ENCODE results near the gene B2M.
"Not testable (repeated sequence)": the region's sequence is repeated elsewhere in the genome, so short reads cannot be mapped to it uniquely, and the experiment has no call there.

Gene B2M

DNA sequence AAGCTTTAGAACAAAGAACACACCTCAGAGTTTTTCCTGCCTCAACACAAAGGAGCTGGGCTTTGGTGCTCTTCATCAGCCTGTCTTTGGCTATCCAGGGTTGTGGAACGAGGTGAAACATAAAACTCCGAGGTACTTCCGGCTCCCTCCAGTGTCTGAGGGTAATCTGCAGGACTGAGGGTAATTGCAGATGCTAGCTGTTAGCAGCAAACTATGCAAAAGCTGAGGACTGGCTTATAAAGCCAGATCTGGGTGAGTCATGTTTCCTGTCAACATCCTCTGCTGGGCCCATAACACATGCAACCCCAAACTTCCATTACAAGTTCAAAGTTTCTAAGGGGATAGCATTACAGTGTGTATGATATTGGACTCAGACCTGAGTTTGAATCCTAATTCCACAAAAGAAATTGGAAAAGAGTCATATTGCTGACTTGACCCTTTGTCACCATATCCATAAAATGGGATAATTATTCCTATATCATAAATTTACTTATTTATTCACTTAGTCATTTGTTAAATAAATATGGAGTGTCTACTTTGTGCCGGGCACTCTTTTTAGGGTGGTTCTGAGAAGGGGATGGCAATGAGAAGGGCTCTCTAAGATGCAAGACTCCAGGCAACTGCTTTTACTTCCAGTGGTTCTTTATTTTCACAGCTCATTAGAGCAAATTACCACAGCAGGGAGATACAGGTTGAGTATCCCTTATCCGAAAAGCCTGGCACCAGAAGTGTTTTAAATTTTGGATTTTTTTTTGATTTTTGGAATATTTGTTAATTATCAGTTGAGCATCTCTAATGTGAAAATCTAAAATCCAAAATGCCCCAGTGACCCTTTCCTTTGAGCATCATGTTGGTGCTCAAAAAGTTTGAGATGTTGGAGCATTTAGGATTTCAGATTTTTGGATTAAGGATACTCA lies 15.5 kb downstream of the B2M start:
- peak; percentile 71 for DNase-seq

DNA sequence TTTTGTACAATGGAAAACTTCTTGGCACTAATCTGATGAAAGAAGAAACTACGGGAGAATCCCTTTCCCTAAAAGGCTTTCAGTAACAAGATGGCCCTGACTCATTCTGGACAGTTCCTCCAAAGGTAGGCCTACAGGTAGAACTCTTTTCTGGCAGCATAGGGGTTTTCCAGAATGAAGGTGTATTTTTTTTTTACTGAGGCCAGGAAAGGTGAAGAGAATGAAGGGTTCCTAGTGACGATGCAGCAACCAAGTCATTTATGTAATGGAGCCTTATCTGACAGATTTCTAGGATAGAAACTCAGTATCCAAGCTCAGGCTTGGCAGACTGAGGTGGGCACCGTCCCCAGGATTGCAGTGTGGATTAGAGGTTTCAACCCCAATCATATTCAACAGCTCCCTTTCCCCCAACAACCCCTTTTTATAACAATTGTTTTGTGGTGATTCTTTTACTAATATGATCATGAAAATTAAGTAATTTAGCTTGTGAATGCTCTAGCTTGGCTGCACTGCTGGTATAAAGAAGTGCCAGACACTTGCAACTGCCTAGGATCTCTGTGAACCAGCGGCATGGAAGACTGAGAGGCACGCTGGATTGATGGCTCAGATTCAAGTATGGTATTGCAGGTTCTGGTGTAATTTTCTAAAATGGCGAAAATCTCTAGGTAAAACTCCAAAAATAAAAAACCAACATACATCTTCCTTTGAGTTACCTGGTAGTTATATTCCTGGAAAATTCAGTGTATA lies 16.3 kb downstream of the B2M start:
- DNase-seq = no peak

DNA sequence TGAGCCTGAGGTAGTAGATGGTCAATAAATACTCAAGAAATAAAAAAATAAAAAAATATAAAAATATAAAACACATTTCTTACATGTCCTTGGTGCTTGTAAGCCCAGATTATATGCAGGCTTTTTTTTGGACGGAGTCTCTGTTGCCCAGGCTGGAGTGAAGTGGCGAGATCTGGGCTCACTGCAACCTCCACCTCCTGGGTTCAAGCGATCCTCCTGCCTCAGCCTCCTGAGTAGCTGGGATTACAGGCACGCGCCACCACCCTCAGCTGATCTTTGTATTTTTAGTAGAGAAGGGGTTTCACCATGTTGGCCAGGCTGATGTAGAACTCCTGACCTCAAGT lies 16.9 kb downstream of the B2M start:
- DNase-seq = not testable (repeated sequence)

DNA sequence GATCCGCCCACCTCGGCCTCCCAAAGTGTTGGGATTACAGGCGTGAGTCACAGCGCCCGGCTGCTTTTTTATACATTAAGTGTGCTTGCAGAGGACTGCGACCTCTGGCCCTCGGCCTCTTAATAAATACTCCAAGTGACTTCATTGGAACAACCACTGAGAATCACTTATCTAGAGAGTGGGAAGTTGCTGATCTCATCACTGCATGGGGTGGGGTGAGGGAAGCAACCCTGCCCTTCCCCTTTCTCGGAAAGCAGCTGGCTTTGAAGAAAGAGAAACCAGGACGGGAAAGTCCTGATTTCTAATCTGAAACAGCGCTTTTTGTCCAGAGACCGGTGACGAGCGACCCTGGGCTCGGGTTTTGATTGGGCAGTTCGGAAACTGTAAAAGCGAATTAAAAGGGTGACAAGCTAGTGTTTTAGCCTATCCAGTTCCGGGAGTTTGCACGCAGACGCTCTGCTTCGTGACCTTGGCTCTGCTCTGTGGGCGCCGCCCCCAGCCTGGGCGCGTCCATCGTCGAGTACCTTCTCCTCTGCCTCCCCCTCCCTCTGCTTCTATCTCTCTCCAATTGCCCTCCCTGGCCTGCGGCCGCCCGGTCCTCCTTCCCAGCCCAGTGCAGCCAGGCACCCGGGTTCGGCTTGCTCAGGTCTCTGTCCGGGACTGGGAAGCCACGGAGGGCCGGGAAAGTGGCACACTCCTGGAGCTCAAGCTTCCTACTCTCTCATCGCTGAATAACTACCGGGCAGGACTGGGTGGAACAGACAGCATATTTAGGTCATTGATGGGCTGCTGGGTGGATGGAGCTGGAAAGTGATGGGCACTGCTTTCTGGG lies 17.5 kb downstream of the B2M start:
- peak; percentile 90 for DNase-seq

DNA sequence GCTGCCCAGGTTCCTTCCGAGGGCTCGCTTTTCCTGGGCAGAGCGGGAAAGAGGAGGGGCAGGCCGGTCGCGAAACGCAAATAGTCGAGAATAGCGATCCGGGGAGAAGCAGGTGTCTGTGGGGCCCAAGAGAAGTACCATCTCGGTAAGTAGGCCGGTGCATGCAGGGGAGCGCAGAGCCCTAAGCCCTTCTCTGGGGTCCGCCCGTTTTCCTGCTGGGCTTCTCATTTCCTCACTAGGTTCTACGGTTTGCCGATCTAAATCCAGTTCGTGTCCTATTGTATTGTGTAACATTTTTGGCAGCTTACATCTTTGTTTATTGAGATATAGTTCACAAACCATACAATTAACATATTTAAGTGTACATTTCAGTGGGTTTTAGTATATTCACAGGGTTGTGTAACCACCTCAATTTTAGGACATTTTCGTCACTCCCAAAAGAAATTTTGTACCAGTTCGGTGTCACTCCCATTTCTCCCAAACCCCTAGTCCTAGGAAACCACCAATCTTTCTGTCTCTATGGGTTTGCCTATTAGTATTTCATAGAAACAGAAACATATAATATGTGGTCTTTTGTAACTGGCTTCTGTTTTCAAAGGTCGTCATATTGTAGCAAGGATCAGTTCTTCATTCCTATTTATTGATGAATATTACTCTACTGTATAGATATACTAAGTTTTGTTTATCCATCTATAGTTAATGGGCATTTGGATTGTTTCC lies 18.3 kb downstream of the B2M start:
- no peak for DNase-seq

DNA sequence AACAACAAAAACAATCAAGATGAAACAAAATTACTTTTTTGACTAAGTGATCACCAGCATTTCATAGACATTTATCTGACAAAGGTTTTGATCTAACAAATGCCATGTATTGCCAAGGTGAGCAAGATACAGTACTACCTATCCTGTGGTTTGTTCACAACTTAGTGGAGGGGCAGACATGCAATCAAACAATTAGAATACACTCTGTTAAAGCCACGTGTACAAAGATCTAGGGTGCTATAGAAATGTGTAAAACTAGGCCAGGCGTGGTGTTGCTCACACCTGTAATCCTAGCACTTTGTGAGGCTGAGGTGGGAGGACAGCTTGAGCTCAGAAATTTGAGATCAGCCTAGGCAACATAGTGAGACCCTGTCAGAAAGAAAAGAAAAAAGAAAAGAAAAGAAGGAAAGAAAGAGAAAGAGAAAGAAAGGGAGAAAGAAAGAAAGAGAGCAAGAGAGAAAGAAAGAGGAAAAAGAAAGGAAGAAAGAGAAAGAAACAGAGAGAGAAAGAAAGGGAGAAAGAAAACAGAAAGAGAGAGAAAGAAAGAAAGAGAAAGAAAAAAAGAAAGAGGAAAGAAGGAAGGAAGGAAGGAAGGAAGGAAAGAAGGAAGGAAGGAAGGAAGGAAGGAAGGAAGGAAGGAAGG lies 23.6 kb downstream of the B2M start:
- no peak for DNase-seq

DNA sequence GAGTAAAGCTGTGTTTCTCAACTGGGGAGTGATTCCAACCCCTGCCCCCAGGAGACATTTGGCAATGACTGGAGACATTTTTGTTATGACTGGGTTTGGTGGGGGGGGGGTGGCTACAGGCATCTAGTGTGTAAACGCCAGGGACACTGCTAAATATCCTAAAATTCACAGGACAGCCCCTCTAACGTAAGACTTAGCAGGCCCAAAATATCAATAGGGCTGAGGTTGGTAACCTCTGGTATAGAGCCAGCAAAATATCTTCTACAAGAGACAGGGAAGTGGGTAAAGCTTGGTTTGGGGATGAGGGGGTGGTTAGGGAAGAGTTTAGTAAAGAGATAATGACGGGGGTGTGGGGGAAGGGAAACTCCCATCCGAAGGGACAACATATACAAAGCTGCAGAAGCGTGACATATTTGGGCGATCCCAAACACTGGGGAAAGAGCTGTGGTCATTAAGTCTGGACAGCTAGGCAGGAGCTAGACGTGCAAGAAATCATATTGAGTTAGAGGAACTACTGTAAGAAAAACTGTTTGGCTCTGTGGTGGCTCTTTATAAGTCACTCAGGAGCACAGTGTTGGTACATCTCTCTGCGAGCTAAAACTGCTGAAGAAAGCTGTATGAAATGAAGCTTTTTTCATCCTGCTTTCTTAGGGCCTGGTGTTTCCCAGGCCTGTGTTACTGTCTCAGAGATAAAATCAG lies 24.3 kb downstream of the B2M start:
- peak; percentile 27 for DNase-seq

DNA sequence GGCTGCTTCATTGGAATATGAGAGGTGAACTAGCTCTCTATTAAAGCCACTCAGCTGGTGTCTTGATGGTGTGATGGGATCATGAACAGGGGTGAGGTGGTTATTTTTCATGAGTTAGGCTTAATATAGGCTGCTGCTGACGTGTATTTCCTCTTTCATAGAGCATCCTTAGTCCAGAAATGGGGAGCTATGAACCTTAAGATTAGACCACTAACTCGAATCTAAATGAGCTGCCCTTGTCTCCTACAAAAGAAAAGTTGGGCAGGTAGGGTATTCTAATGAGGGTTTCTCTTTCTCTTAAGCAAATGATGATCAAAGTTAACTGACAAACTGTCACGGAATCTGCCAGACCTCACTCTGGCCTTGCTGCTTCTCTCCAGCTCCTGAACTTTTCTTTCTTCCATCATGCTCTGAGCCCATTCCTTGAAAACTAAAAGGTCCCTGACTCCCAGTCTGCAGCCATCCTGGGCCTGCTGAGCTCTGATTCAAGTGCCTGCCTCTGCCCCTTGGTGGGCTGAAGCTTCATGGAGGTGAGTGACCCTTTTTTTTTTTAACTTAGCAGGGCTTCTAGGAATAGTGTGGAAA lies 25.0 kb downstream of the B2M start, which contains the start of gene TRIM69:
Gene TRIM69, plus strand, starts transcription at position 348 of the 585 bp plus-strand sequence. Its CDS starts 177 bp downstream, at position 525.
- DNase-seq = no peak

DNA sequence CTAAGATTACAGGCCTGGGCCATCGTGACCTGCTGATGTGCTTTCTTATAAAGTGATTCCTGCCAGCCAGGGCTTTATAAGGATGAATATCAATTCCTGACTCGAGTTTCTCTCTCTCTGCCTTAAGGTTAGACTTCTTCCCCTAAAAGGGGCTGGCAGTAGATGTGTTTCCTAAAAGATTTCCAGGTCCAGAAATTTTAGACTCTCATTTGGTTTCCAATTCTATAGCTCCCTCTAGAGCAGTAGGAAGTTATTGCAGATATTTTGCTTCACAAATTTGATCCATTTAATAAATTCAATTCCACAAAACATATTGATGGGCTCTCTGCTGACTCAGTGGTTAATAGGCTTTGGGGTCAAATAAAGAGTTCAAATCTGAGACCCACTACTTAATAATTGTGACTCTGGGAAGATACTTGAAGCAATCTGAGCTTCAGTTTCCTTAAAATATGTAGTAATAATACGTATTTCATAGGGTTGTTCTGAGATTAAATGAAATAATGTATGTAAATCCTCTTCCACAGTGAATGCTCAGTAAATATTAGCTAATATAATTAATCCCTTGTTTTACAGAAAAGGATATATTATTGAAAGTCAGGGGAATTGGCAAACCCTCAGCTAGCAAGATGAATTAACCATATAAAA lies 27.1 kb downstream of the B2M start:
- DNase-seq = peak; percentile 58

DNA sequence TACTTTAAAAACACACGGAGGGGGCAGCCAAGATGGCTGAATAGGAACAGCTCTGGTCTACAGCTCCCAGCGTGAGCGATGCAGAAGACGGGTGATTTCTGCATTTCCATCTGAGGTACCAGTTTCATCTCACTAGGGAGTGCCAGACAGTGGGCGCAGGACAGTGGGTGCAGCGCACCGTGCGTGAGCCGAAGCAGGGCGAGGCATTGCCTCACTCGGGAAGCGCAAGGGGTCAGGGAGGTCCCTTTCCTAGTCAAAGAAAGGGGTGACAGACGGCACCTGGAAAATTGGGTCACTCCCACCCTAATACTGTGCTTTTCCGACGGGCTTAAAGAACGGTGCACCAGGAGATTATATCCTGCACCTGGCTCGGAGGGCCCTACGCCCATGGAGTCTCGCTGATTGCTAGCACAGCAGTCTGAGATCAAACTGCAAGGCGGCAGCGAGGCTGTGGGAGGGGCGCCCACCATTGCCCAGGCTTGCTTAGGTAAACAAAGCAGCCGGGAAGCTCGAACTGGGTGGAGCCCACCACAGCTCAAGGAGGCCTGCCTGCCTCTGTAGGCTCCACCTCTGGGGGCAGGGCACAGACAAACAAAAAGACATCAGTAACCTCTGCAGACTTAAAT lies 28.0 kb downstream of the B2M start:
- DNase-seq = not testable (repeated sequence)

DNA sequence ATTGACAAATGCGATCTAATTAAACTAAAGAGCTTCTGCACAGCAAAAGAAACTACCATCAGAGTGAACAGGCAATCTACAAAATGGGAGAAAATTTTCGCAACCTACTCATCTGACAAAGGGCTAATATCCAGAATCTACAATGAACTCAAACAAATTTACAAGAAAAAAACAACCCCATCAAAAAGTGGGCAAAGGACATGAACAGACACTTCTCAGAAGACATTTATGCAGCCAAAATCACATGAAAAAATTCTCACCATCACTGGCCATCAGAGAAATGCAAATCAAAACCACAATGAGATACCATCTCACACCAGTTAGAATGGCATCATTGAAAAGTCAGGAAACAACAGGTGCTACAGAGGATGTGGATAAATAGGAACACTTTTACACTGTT lies 32.1 kb downstream of the B2M start:
- not testable (repeated sequence) for DNase-seq

DNA sequence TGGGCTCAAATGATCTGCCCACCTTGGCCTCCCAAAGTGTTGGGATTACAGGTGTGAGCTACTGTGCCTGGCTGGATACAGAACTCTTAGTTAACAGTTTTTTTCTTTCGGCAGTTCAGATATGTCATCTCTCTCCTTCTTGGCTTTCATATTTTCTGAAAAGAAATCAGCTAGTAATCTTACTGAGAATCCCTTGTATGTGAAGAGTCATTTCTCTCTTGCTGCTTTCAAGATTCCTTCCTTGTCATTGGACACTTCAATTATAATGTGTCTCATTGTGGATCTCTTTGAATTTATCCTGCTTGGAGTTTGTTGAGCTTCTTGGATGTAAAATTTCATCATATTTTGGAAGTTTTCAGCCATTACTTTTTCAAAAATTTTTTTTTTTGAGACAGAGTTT lies 42.0 kb downstream of the B2M start:
- no peak for DNase-seq

DNA sequence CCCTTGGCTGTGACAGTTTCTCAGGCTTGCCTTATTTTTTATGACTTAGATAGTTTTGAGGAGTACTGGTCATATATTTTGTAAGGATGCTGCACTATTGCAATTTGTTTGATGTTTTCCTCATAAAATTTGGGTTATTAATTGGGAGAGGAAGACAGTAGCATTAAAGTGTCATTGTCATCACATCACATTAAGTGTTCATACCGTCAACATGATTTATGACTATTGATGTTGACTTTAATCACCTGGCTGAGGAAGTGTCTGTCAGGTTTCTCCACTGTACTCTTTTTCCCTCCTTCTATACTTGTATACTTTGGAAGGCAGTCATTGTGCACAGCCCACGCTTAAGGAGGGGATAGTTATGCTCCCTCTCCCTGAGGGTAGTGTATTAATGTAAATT lies 51.9 kb downstream of the B2M start:
- no peak for DNase-seq

DNA sequence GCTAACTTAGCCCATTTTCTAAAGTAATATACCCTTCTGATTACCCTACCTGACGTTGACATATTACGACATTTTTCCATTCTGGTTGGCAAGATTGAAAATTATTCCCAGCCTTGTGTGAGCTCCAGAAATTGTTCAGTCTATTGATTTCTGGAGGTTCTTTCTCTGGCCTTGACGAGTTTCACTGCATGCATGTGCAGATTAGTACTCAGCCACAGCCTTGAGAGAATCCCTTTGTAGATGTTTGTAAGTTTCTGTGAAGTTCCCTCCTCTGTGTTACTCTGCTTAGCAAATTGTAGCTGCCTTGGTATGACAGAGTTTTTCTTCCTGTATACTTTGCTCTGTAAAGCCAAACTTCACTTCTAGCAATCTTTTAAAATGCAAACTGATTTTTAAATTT lies 52.5 kb downstream of the B2M start:
- no peak for DNase-seq

DNA sequence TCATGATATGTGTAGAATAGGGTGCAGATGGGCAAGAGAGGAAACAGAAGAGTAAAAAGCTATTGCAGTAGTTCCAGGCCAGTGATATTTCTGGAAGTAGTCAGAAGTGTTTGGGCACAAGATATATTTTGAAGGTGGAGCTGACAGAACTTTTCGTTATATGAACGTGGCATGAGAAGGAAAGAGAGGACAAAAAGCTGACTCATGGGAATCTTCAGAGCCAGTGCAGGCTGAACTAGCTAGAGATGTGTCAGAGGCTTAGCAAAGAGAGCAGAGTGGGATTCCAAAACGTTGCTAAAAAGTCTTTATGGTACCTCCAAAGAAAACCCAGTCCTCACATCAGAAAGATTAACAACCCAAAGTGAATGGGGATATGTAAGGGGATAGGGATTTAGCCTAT lies 53.7 kb downstream of the B2M start:
- DNase-seq = no peak

Data from KG1 (cell line).